ENCODE measurements around the gene ATP2C2.
A peak's percentile ranks its signal among the peaks of the same experiment; 100 is the strongest.
"Not testable (repeated sequence)": the region's sequence is repeated elsewhere in the genome, so short reads cannot be mapped to it uniquely, and the experiment has no call there.

ATP2C2 gene

GRCh38 chr16:84368308-84368996 is at the start of gene ATP2C2:
Gene ATP2C2, plus strand, starts transcription at chr16:84368538. Its CDS starts 78 bp downstream, at chr16:84368616.
- DNase-seq, result peak; percentile 5

GRCh38 chr16:84319146-84319760 is 49.1 kb upstream of the ATP2C2 start:
- no peak for DNase-seq

- no peak for DNase-seq
Observed at GRCh38 chr16:84320511-84320910, 47.8 kb upstream of the ATP2C2 start.

- DNase-seq, result no peak
Observed at GRCh38 chr16:84321932-84322331, 46.4 kb upstream of the ATP2C2 start.

DNA sequence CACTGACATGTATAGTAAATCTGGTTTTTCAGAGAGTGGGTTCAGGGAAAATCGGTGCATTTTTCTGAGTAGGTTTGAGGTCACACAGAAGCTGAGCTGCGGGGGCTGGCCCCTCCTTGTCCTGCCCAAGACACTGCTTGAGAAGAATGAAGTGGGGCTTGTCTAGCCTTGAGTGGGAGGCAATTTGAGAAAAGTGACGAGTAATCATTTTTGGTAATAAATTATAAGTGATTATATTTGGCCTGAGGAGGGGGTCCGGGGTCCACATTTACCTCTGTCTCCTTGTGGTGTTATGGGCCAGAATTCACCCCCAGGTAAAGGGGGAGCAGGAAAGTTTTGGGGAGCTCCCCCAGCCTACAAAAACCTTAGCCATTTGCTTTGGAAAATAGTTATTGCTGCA is 45.6 kb upstream of the ATP2C2 start:
- no peak for DNase-seq

DNA sequence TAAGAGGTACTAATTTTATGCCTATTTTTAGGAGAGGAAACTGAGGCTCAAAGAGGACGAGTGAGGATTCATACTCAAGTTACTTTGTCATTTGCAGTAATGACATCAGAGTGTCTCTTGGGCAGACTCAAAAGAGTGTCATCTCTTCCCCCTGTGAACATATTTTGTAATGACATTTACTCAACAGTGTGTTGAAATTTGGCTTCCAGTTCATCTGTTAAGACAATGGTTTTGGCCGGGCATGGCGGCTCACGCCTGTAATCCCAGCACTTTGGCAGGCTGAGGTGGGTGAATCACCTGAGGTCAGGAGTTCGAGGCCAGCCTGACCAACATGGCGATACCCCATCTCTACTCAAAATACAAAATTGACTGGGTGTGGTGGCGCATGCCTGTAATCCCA is 44.7 kb upstream of the ATP2C2 start:
- DNase-seq, result no peak

GRCh38 chr16:84324434-84325262 is 43.7 kb upstream of the ATP2C2 start:
- DNase-seq, result no peak

DNA sequence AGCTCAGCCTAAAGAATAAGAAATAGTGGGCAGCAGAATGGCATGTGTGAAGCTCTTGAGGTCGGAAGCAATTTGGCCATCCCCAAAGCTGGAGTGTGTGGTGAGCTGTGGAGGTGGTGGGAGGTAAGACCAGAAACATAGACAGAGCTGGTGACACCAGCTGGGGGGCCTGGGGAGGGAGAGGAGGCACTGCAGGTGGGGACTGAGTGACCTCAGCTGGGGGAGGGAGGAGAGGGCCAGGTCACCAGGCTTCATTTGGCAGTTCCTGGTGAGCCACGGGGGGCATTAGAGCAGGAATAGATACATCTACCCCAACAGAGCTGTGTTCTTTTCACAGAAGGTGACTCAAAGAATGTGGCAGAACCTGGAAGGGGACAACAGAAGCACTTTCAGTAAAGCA is 41.8 kb upstream of the ATP2C2 start:
- no peak for DNase-seq

GRCh38 chr16:84327926-84328505 is 40.3 kb upstream of the ATP2C2 start:
- DNase-seq, result no peak

- no peak for DNase-seq
Observed at GRCh38 chr16:84329016-84329415, 39.3 kb upstream of the ATP2C2 start.

- no peak for DNase-seq
Observed at GRCh38 chr16:84329843-84330684, 38.3 kb upstream of the ATP2C2 start.

GRCh38 chr16:84330685-84331050 is 37.7 kb upstream of the ATP2C2 start:
- no peak for DNase-seq

GRCh38 chr16:84331998-84332780 is 36.1 kb upstream of the ATP2C2 start:
- no peak for DNase-seq

DNA sequence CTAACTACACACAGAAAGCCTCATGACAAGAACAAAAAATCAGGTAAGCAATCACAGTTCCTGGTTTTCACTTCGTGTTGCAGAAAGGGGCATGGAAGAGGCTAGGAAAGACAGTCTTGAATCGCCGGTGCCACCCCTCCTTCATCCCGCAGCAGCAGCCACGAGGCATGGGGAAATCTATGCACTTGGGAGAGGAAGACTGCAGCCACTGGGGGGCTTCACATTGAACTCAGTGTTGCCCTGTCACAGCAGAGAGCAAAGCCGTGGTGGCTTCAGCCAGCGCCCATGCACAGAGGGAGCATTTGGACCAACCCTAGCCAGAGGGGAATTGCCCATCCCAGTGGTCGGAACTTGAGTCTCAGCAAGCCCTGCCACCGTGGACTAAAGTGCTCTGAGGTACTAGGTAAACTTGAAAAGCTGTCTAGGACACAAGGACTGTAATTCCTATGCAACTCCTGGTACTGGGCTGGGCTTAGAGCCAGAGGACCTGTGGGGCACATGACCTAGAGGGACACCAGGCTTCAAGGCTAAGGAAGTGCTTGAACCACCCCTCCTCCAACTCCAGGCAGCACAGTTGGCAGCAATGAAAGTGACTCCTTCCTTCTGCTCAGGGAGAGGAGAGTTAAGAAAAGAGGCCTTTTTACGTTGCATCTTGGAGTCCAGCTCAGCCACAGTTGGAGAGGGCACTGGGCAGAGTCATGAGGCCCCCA is 35.2 kb upstream of the ATP2C2 start:
- DNase-seq, result no peak

DNA sequence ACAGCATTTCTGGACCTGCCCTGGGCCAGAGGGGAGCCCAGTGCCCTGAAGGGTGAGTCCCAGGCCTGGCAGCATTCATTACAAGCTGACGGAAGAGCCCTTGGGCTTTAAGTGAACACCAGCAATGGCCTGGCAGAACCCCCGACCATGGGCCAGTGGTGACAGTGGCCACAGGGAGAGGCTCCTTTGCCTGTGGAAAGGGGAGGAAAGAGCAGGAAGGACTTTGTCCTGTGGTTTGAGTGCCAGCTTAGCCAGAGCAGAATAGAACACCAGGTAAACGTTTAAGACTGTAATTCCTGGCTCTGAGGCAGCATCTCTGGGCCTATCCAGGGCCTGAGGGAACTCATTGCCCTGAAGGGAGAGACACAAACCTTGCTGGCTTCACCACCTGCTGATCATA is 34.3 kb upstream of the ATP2C2 start:
- no peak for DNase-seq

- DNase-seq, result no peak
Observed at GRCh38 chr16:84334482-84334881, 33.9 kb upstream of the ATP2C2 start.

- DNase-seq, result not testable (repeated sequence)
Observed at GRCh38 chr16:84337236-84337635, 31.1 kb upstream of the ATP2C2 start.

DNA sequence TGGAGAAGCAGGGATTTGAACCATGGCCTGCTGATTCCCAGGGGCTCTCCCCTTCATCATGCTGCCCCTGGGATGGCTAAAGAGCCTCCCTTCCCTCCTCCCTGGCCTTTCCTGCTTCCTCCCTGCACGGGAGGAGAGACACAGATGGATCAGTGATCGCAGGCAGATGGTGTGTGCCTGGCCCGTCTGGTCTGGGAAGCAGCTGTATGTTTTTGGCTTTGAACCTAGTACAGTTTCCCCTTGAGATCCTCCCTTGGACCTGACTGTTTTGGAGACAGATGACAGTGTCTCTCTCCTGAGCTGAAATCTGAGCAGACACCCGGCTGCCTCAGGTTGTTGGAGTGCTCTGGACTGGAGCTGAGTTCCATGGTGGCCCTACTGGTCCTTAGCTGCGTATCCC is 29.0 kb upstream of the ATP2C2 start:
- DNase-seq, result no peak

DNA sequence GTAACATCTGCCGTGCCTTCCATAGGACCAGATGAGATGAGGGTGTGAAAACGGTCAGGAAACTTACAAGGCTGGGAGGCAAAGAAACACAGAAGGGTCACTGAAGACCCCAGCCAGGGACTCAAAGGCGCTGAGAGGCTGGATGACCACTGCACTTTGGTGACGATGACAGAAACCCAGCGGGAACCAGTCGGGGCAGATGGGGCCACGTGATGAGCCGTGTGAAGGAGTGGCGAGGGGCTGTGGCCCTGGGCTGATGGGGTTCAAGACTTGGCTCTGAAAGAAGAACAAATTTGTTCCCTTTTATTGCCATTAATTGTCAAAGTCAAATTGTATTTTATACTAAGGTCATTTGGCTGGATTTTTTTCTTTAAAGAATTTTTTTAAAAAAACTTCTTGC is 28.6 kb upstream of the ATP2C2 start:
- DNase-seq, result no peak

DNA sequence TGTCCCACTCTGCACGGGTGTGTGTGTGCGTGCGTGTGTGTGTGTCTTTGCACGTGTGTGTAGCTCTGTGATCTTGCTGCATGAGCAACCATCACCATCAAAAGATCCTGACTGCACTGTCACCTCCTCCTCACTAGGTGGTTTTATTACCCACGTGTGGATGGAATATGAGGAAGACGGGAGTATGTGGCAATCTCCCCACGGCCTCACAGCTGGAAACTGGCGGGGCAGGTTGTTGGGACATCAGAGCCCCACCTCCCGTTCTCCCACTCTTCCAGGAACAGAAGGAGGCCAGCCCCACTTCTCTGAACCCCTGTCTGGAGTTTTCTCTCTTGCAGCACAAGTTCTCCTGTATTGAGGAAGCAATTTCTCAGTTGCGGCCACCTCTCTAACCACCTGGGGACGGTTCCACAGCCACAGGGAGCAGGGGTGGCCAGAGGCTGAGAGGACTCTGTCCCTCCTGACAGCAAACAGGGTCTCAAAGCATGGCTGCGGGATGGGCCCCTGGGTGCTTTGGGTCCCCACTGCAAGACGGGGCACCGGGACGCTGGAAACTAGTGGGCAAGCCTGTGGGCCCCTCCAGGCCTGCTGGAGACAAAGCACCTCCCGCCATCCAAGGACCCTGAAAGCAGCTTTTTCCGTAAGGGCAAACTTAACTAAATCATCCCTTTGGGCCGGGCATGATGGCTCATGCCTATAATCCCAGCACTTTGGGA is 27.9 kb upstream of the ATP2C2 start:
- no peak for DNase-seq
